Non-pigmented ciliary epithelial cell (primary cell): ENCODE data around the gene PLD4.

Experiments used
- DNase-seq: peaks from one replicate; pipeline ENCODE4 v3.0.0-alpha.2; 2010; ENCODE audit warnings: low read depth

The PLD4 gene

GRCh38 chr14:104975481-104976197 lies 51.0 kb downstream of the PLD4 start:
- no peak for DNase-seq

- DNase-seq: no peak
Measured at GRCh38 chr14:104976198-104977007, 51.7 kb downstream of the PLD4 start.

- no peak for DNase-seq
Measured at GRCh38 chr14:104977008-104977680, 52.5 kb downstream of the PLD4 start.

GRCh38 chr14:104977681-104978653 lies 53.3 kb downstream of the PLD4 start, which contains the start of gene AHNAK2:
Gene AHNAK2 (minus strand): TSS chr14:104978374. CDS start chr14:104978237, 137 bp downstream.
- no peak for DNase-seq

GRCh38 chr14:104978746-104979691 lies 54.3 kb downstream of the PLD4 start:
- DNase-seq: no peak

- no peak for DNase-seq
Measured at GRCh38 chr14:104979758-104980610, 55.3 kb downstream of the PLD4 start.

- no peak for DNase-seq
Measured at GRCh38 chr14:104980611-104981531, 56.2 kb downstream of the PLD4 start.

- DNase-seq: no peak
Measured at GRCh38 chr14:104981699-104982541, 57.2 kb downstream of the PLD4 start.

- DNase-seq: no peak
Measured at GRCh38 chr14:104982548-104983230, 58.0 kb downstream of the PLD4 start.
